Urinary bladder (tissue), 4 donors: ENCODE measurements around the gene PIK3C2G. TPM values are rescaled to one million over a fixed set of nuclear protein-coding genes. Genes with fewer than 3 reads are reported as not detected.

Experiments
- DNase-seq: peaks from one replicate; pipeline ENCODE4 v3.0.0-alpha.2; 2015; ENCODE audit errors: extremely low spot score
- H3K27ac ChIP-seq: one replicate; pipeline ENCODE4 v1.5.1; 2013; ENCODE audit warnings: low read depth, mild to moderate bottlenecking, moderate library complexity
- H3K36me3 ChIP-seq: one replicate; pipeline ENCODE4 v1.6.1; 2013; ENCODE audit warnings: mild to moderate bottlenecking, moderate library complexity; ENCODE audit not compliant: insufficient read depth
- H3K4me1 ChIP-seq: one replicate; pipeline ENCODE4 v1.6.1; 2013; ENCODE audit warnings: mild to moderate bottlenecking, moderate library complexity; ENCODE audit not compliant: insufficient read depth
- H3K4me3 ChIP-seq: one replicate; pipeline ENCODE4 v1.5.1; 2013; ENCODE audit warnings: low read depth, low read length
- WGBS: extraction: QIAGEN DNeasy Blood & Tissue Kit; methylation state at CpG from one replicate; pipeline ENCODE4 v1.1.7; 2013; 5-methylcytosine and 5-hydroxymethylcytosine counted together
- polyA plus RNA-seq: library from polyadenylated mRNA; stranded (reverse); fragments of 200-250 nt; gene quantifications from one replicate; pipeline ENCODE4 v1.2.3, GENCODE V29; 2013
- total RNA-seq: library from RNA; depleted of rRNA; stranded (reverse); fragments of >200 nt; gene quantifications from one replicate; pipeline ENCODE4 v1.2.3, GENCODE V29; 2014
- donor health status: healthy with polysubstance abuse.
- donor health status: healthy.

PIK3C2G gene
- total and polyA plus RNA-seq, 2 donors = 0.03 to 1.2 TPM

DNA sequence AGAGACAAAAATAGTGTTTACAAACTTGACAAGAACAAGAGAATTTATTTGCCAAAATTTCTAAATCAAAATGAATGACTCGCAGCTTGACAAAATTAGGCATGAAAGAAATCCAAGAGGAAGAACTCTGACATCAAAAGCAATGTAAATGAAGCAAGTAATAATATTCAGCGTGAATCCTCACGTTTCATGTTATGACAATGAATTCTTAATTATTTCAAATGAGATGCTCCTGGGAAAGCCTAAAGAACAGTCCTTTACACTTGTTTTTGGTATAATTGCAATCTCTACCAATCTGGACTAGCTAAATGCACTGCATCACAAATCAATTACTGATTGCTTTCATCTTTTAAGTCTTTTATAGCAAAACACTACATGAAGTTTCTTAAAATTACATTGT, 29.1 kb downstream of the PIK3C2G start:
- no peak for DNase-seq
- H3K27ac ChIP-seq = no peak overlapping the region

GRCh38 chr12:18294889-18295288, 33.6 kb downstream of the PIK3C2G start:
- no peak for DNase-seq
- H3K36me3 ChIP-seq = no peaks in the 10 kb centered on the region
- H3K27ac ChIP-seq = no peak overlapping the region
- no peak overlapping the region for H3K4me3 ChIP-seq
- no peaks in the 10 kb centered on the region for H3K4me1 ChIP-seq

More for the DNA sequence above, 29.1 kb downstream of the PIK3C2G start:
- WGBS = 73% methylated on average over 3 of the region's 3 CpGs
- no peak overlapping the region for H3K4me3 ChIP-seq
- no peaks in the 10 kb centered on the region for H3K4me1 ChIP-seq
- no peaks in the 10 kb centered on the region for H3K36me3 ChIP-seq

GRCh38 chr12:18296201-18296908, 35.0 kb downstream of the PIK3C2G start:
- no peaks in the 10 kb centered on the region for H3K4me1 ChIP-seq
- WGBS = 63% methylated on average over 6 of the region's 6 CpGs
- DNase-seq = no peak
- H3K27ac ChIP-seq = no peak overlapping the region
- no peak overlapping the region for H3K4me3 ChIP-seq
- H3K36me3 ChIP-seq = no peaks in the 10 kb centered on the region

- 68% methylated on average over 3 of the region's 3 CpGs for WGBS
- Histone ChIP-seq H3K27ac (no peak overlapping the region), H3K4me1 (no peaks in the 10 kb centered on the region), H3K4me3 (no peak overlapping the region), H3K36me3 (no peaks in the 10 kb centered on the region)
- no peak for DNase-seq
These were observed 35.6 kb downstream of the PIK3C2G start for GRCh38 chr12:18296909-18297280.

DNA sequence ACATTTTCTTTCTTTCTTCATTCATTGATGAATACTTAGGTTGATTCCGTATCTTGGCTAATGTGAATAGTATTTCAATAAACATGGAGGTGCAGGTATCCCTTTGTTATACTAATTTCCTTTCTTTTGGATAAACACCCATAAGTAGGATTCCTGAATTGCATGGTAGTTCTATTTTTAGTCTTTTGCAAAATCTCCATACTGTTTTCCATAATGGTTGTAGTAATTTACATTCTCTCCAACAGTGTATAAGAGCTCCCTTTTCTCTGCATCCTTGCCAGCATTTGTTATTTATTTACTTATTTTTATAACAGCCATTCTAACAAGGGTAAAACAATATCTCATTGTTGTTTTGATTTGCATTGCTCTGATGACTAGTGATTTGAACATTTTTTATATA, 36.6 kb downstream of the PIK3C2G start:
- DNase-seq = no peak
- H3K27ac ChIP-seq = no peak overlapping the region
- WGBS = 98% methylated on average over 1 of the region's 1 CpG
- no peaks in the 10 kb centered on the region for H3K36me3 ChIP-seq
- no peak overlapping the region for H3K4me3 ChIP-seq
- no peaks in the 10 kb centered on the region for H3K4me1 ChIP-seq

DNA sequence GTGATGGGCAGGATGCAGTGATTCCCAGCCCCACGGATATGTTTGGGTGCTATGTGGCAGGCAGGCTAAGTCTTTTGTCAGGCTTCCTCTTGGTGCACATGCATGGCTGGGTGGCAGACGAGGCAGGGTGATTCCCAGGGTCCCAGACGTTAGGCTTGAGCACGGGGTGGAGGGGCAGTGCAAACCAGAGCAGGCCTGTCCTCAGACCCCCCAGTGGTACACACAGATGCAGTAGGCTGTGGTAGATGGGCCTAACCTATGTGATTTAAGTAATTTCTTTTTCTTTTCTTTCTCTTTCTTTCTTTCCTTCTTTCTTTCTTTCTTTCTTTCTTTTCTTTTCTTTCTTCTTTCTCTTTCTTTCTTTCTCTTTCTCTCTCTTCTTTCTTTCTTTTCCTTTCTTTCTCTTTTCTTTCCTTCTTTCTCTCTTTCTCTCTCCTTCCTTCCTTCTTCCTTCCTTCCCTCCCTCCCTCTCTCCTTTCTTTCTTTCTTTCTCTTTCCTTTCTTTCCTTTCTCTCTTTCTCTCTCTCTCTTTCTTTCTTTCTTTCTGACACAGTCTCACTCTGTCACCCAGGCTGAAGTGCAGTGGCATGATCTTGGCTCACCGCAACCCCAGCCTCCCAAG, 41.6 kb downstream of the PIK3C2G start:
- no peaks in the 10 kb centered on the region for H3K36me3 ChIP-seq
- no peak overlapping the region for H3K4me3 ChIP-seq
- WGBS = 95% methylated on average over 5 of the region's 5 CpGs
- no peaks in the 10 kb centered on the region for H3K4me1 ChIP-seq
- DNase-seq = no peak
- H3K27ac ChIP-seq = no peak overlapping the region

- H3K4me3 ChIP-seq = no peak overlapping the region
- no peak overlapping the region for H3K27ac ChIP-seq
- WGBS = 25% methylated on average over 1 of the region's 1 CpG
- no peak for DNase-seq
- no peaks in the 10 kb centered on the region for H3K4me1 ChIP-seq
- H3K36me3 ChIP-seq = no peaks in the 10 kb centered on the region
These were observed 43.3 kb downstream of the PIK3C2G start for GRCh38 chr12:18304609-18305008.

DNA sequence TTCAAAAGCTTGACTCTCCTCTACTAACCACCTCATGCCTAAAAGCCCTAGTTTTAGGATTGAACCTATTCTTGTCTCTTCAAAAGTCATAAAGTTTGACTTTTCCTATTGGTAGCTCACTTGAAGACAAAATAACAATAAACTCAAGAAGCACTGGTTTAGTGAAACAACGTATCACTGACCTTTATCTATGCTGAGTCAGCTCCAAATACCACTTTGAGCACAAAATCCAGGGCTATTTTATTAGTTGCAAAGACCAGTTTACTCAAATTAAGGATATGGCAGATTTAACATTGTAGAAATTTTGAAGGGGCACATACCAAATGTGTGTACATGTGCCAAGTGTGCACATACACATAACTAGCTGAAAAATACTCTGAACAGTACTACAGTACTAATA, 45.0 kb downstream of the PIK3C2G start:
- no peaks in the 10 kb centered on the region for H3K4me1 ChIP-seq
- H3K27ac ChIP-seq = no peak overlapping the region
- H3K4me3 ChIP-seq = no peak overlapping the region
- no peak for DNase-seq
- no peaks in the 10 kb centered on the region for H3K36me3 ChIP-seq
- 40% methylated on average over 1 of the region's 1 CpG for WGBS

GRCh38 chr12:18313306-18313705, 52.0 kb downstream of the PIK3C2G start:
- Histone ChIP-seq H3K27ac (no peak overlapping the region), H3K4me1 (no peaks in the 10 kb centered on the region), H3K36me3 (no peaks in the 10 kb centered on the region), H3K4me3 (no peak overlapping the region)
- WGBS = 63% methylated on average over 2 of the region's 2 CpGs
- no peak for DNase-seq

GRCh38 chr12:18320036-18320617, 58.8 kb downstream of the PIK3C2G start:
- WGBS = 73% methylated on average over 6 of the region's 6 CpGs
- Histone ChIP-seq H3K36me3 (no peaks in the 10 kb centered on the region), H3K27ac (no peak overlapping the region), H3K4me3 (no peak overlapping the region), H3K4me1 (no peaks in the 10 kb centered on the region)
- DNase-seq = no peak

DNA sequence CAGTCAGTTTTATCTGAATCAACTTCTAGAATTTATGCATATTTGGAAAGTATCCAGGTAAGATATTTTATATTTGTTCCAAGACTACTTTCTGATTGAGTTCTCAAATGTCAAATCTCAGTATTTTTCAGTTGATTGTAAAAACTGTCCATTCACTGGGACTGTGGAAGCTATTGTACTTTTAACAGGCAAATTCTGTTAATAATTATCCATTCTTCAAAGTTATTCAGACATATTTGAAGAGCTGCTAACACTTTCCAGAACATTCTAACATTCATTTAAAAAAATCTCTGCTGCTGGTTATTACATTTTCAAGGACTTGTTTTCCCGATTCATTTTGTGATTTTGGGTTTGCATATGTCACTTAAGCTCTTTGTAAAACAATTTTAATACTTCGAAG, 59.7 kb downstream of the PIK3C2G start:
- Histone ChIP-seq H3K36me3 (no peaks in the 10 kb centered on the region), H3K4me1 (no peaks in the 10 kb centered on the region), H3K4me3 (no peak overlapping the region), H3K27ac (no peak overlapping the region)
- DNase-seq = no peak
- 85% methylated on average over 2 of the region's 2 CpGs for WGBS

GRCh38 chr12:18323159-18323558, 61.8 kb downstream of the PIK3C2G start:
- no peak overlapping the region for H3K27ac ChIP-seq
- no peak for DNase-seq
- no peaks in the 10 kb centered on the region for H3K4me1 ChIP-seq
- no peaks in the 10 kb centered on the region for H3K36me3 ChIP-seq
- no peak overlapping the region for H3K4me3 ChIP-seq

DNA sequence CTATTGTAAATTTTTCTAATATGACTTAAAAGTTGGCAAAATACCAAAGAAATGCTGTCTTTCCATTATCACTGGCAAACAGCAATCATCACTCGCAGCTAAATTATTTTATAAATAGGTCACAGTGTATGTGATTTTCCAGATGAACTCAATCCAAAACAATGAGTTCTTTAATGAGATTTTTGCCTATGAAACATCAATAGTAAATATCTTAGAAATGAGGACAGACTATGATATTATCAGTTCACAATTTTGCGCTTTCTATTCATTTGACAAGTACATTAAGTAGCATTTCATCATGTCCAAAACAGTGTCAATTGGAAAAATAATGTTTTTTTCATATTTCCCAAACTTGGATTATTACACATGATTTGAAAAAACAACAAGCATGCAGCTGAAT, 65.7 kb downstream of the PIK3C2G start:
- 69% methylated on average over 2 of the region's 2 CpGs for WGBS
- no peak overlapping the region for H3K27ac ChIP-seq
- no peaks in the 10 kb centered on the region for H3K36me3 ChIP-seq
- H3K4me3 ChIP-seq = no peak overlapping the region
- no peak for DNase-seq
- no peaks in the 10 kb centered on the region for H3K4me1 ChIP-seq

DNA sequence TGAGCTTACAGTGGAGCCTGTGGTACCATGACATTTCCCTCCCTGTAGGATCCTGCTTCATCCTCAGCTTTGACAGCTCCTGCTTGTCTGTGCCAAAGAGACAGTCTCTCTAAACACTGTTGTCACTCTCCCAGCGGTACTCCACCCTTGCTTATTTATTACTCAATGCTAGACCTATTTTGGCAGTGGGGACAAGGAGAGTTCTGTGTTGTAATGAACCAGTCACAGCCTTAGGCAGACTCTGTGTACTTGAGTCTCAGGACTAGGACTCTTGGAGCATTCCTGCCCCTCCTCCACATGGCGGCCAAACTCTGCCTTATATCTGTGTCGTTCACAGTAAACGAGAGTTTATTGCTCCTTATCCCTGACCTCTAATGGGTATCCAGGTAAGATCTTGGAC, 70.9 kb downstream of the PIK3C2G start:
- Histone ChIP-seq H3K27ac (no peak overlapping the region), H3K4me1 (no peaks in the 10 kb centered on the region), H3K4me3 (no peak overlapping the region), H3K36me3 (no peaks in the 10 kb centered on the region)
- WGBS = 57% methylated on average over 4 of the region's 4 CpGs
- DNase-seq = no peak
